ENCODE results near the gene CDK5RAP2.

Gene CDK5RAP2

DNA sequence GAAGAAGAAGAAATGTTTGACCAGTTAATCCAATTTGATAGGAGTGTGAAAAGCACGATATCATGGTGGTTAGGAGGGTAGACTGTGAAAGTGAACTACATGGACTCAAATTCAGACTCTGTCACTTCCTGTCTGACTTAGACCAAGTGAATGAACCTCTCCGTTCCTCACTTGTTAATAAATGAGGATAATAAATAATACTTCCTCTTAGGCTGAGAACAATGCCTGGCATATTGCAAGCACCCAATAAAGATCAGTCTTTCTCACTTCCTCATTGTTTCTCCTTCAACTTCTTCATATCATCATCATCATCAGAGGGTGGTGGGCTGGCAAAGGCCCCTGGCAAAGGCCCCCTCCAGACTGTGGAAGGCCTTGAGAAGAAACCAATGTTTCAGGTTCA lies 148.7 kb downstream of the CDK5RAP2 start:
- no peak for DNase-seq

DNA sequence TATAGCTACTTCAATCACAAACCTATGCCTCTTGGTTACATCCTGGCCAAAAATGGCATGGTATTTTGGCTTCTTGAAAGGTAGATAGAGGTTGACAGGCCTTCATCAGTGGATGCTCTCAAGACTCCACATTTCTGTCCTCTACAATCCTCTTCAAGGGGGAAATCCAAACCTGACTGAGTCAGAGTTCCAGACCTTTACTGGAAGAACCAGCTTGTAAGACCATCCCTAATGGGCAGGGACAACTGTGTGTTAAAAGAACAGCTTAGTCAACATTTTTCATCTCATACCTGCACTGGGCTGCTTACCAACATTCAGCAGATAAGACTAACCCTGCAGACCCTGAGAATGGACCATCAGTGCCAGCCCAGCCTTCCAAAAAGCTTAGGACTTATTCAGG lies 155.7 kb downstream of the CDK5RAP2 start:
- DNase-seq, result no peak

DNA sequence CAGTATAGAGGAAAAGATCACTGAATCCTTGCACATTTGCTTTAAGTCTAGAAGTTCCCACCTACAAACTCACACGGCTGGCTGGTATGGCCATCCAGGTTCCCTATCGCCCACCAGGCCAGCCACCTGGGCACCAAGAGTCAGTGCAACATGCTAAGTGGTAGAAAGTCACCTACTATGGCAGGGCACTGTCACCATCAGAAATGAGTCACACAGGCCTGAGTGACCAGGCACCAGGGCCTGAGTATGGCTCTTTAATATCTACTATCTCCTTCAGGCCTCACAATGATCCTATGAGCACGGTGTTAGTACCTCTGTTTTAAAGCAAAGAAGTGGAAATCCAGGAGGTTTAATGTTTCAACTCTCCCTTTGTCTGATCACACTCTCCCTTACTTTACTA lies 156.2 kb downstream of the CDK5RAP2 start:
- DNase-seq, result no peak

DNA sequence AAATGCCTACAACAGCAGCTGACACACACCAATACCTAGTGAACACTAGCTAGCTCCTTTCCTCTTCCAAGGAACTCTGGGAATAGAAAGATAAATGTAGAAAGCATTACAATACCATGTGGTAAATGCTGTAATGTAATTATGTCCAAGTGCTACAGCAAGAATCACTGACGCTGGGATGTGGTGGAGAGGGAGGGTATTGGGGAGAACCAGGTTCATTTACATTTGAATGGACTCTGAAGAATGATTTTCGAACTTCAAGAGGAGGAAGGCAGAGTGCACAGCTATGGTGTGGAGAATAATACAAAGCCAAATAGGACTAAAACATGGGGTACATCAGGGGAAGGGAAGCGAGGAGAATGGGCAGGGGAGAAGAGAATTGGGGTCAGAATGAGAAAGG lies 158.0 kb downstream of the CDK5RAP2 start:
- DNase-seq, result no peak

DNA sequence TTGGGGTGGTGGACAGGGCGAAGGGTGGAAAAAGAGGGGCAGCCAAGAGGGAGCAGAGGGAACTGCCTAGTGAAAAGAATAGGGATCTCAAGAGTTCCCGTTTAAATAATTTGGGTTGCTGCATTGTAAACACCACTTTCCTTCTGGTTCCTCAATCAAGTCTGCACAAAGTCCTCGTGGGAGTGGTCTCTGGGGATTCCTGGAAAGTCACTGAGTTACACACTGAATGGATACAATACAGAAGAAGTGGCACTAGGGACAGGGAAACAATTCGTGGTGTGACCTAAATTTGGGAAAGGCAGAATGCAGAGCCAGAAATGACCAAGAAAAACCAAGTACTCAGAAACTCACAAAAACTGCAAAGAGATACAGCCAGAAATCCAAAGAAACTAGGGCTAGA lies 161.7 kb downstream of the CDK5RAP2 start:
- no peak for DNase-seq

DNA sequence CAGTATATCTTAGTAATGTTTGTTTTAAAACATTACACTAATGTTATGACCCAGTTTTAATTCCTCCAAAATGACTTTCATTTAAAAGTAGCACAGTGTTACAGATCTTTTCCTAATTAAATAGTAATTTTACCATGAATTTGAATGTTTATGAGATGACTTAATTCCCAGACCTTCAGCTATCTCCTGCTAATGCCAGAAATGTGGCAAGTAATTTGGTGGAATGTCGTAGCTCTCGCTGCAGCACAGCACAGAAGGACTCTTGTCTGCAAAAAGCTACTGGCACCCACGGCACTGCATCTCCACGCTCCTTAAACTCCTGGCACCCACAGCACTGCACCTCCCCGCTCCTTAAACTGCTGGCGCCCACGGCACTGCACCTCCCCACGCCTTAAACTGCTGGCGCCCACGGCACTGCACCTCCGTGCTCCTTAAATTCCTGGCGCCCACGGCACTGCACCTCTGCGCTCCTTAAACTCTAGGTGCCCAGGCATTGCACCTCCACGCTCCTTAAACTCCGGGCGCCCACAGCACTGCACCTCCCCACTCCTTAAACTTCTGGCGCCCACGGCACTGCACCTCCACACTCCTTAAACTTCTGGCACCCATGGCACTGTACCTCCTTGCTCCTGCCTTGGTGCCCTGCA lies 163.1 kb downstream of the CDK5RAP2 start:
- DNase-seq, result no peak

DNA sequence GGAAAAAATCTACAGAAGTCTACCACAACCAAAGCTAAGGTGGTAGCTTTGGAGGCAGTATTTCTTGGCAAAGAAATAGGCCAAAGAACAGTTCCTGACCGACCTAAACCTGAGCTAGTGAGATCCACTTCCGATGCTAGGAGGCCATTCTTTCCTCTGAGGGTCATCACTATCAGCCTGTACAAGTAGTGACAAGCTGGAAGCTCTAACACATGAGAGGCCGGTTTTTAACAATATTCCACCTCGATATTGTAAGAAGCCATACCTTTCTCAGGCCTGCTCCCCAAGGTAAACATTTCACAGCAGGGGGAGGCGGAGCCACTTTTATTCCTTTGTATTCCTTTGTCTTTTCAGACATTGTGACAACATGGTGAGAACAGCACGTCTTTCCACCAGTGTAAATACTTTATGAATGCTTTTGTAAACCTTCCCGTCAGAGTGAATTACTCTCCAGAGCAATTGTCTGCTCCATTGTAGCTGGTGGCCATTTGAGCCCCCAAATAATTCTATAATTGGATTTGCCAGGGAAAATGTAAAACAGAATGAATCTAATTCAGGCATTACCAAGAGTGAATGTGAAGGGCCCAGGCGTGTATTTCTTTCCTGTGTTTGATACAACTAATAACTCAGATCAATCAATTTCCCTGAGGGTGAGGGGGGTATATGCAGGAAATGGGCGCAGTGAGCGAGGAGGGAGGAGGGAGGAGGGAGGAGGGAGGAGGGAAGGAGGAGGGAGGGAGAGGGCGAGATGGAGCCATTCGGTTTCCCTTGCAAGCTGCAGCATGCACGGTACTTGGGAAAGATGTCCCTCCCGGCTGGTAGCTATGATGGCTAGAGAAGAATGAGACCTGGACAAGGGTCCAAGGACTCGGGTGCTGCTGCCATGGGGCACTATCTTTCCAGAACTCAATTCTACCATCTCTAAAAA lies 166.6 kb downstream of the CDK5RAP2 start:
- no peak for DNase-seq

DNA sequence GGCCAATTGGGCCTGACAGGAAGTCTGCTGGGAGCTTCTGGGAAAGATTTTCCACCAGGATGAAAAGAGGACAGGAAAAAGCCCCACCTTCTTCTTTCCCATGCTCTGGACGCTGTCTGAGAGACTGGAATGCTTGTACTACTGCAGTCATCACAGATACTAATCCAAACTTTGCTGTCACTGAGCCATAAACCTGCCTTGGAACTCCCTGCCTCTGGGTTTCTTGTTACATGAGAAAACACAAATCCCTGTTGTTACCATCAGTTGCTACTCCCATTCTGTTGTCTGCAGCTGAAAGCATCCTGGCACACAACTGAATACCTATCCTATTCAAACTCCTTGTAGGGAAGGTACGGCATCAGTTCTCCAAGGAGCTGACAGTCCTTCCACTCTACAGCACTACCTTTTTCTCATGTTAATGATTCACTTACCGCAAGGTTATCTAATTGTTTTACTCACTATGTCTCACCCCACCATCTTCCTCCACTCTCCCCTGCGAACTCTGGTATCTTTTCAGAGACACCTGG lies 167.5 kb downstream of the CDK5RAP2 start:
- no peak for DNase-seq

DNA sequence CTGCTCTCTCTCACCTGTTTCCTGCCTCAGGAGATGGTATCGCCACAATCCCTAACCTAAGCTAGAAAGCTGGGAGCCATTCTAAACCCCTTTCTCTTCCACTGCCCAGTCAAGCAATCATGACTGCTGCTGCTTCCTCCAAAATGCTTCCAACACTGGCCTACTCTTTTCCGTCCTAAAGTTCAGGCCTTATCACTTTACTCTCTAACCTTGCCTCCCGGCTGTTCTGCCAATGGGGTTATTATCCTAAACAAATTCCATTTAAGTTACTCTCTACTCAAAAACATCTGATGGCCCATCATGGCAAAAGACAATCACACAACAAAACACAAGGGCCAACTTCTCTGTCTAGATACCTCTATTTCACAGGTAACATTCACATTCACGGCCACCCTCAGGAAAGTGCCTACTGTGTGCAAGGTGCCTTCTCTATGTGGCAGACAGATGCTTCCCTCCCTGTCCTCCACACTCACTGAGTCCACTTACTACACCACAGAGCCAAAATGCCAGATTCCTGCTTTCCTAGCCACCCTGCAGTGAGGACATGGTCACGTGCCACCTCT lies 168.0 kb downstream of the CDK5RAP2 start:
- no peak for DNase-seq

DNA sequence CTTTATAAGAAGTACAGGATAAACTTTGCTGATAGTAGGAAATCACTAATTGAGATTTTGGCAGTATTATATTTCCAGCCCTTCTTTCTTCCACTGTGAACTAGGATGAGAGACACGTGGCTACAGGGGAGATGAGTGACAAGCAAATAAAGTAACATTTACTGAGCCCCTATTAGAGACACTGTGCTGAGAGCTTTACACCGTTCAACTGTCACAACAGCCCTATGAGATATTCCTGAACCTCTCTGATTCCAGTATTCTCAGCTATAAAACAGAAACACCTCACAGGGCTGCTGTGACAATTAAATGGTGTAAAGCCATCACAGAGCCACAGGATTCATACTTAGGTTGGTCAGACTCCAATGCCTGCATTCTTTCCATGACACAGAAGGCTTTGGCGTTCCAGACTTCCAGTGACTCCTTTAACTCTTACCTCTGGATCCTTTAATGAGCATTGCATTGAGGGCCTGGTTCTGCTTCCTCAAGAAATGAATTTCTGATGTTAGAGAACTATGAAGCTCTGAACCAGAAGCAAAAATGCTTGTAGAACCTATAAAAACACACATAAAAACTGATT lies 169.0 kb downstream of the CDK5RAP2 start:
- no peak for DNase-seq

DNA sequence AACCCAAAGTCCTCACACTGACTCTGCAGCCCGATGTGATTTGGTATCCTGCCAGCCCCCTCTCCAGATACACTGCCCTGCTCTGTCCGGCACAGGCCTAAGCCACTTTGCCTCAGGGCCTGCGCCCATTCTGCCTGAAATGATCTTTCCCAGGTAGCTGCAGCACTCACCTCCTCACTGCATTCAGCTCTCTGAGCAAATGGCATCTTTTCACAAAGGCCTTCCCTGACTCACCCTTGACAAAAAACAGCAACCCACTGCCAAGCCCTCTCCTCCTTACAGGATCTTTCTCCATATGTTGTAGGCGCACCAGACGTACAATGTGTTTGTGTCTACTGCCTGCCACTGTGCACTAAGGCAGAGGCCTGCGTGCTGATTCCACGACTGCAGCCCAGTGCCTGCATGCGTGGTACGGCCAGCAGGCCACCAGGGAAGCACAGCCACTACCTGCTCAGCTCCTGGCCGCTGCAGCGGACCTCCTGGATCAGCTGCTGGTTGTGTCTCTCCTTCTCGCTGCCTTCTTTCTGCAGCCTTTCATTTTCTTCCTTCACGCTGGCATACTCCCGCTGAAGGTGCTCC lies 171.2 kb downstream of the CDK5RAP2 start:
- no peak for DNase-seq

DNA sequence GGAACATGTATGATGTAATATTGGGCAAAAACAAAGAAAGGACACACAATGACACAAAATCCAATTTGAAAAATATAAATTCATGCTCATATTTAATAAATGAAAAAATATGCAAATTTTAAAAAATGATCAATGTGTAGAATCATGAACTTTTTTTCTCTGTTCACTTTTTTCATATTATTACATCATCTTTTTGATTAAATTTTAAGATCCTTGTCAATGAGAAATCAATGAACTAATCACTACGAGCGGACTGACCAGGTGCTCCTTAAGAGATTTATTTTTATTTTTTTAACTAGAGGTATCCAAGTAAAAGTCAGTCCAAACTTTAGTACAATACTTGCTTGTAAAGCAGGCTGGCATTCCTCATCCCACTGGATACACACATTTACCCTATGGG lies 174.1 kb downstream of the CDK5RAP2 start:
- no peak for DNase-seq

DNA sequence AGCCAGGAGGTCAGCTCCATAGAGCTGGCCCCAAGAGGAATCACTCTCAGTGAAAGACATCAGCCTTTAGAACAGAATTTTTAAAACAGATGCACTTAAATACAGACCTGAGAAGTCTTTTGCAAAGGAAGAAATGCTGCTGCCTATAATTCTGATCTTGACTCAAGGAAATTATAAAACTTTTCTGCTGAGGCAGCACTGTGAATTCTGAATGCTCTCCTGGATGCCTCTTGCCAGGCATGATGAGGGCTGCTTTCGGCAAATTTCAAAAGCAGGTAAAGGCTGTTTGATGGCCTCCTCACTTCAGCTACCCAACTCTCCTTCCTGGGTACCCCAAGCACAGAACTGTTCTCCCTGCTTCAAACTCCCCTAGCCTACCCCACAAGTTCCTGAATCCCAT lies 174.8 kb downstream of the CDK5RAP2 start:
- no peak for DNase-seq

DNA sequence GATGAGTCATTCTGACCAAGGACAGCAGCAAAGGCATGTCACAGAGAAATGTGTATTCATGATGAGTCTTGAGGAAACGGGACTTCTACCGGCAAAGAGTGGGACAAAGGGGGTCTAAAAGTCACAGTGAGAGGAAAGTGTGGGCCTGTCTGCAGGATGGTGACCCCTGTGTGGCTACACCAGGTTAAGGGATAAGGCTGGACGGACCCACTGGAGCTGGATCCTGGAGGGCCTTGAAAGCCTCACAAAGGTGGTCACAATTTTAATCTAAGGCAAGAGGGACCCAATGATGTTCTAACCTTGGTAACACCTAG lies 176.5 kb downstream of the CDK5RAP2 start:
- DNase-seq, result no peak

DNA sequence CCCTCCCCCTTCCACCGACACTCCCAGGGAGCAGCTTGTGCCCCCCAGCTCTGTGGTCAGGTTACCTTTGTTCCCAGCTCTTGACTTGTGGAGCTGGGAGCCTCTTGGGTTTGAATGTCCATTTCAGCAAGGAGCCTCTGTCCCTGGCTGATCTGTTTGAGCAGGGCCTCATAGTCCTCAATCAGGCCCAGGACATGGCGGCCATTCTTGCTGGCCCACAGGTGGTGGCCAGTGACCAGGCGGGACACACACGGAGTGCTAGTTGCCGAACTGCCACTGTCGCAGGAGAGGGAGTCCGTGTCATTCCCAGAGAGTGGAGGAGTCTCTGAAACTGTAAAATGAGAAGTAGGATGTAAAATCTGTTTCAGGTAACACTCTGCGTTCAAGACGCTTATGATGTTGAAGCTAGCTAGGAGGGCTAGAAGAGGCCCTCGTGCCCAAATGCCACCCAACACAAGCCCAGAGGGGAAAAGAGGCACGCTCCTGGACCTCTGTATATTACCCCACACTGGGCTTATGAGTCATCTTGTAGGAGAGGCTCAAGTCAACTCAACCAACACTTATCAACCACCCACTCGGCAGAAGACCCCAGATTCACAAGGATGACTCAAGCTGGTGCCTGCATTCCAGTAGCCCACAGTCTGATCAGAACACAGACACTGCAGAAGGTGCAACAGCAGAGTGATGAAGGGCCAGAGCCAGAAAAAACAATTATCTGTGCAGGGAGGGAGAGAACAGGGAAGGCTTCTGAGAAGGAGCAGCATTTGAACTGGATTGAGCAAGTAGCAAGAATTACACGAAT lies 177.0 kb downstream of the CDK5RAP2 start:
- peak; percentile 92 for DNase-seq

DNA sequence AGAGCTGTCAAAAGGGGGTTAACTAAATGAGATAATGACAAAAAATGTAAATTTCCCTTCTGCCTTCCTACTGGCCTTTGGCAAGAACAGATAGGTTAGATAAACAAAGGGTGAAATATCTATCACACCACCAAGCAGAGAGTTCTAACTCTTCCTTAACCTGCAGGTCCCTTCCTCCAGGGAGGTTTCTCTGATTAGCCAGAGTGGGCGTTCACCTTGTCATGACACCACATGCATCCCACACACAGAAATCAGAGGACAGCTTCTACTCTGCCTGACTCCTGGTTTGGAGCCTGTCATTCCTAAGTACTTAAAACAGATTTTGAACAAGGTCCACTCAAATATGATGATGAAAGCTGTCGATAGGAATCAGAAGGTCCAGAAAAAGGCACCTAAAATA lies 180.0 kb downstream of the CDK5RAP2 start:
- DNase-seq, result no peak

DNA sequence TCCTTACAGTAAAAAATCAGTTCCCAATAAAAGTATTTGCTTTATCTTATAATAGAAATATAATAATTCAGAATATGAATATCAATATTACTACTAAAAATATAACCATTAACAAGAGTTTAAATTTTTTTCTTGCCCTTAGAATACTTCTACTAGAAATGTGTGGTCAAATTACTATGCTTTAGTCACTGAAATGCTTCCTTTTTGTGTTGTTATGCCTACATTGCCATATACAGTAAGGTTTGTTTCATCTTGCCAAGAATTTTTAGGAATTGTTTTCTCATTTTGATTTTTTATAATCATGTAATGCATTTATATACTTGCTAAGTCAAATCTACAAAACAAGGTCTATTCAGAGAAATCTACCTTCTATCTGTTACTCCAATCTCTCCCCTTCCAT lies 181.7 kb downstream of the CDK5RAP2 start:
- DNase-seq, result peak; percentile 17

DNA sequence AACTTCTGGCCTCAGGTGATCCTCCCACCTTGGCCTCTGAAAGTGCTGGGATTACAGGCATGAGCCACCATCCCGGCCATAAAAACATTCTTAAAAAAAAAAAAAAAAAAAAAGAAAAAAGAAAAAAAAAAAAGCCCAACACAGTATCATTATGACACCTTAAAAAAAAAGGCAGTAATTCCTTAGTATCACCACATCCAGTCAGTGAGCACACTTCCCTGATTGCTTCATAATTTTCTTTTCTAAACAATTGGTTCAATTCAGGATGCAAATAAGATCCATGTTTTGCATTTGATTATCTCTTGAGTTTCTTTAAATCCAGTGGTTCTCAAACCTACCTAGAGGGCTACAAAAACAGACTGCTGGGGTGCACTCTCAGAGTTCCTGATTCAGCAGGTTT lies 182.5 kb downstream of the CDK5RAP2 start:
- peak; percentile 53 for DNase-seq

DNA sequence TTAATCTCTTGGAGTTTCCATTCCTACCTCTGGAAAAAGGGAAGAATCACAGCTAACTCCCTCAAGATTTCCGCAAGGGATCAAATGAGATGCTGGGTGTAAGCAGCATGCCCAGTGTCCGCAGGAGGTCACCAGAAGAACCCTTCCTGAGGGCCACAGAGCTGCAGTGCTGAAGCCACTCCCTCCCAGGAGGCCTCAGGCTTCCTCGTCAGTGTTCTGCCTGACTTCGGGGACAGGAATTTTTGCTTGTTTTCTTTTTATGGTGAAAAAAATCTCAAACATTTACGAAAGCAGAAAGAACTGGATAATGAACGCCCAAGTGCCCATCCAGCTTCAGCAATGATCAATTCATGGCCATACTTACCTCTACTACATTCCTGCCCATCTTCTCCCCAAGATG lies 183.0 kb downstream of the CDK5RAP2 start:
- no peak for DNase-seq

DNA sequence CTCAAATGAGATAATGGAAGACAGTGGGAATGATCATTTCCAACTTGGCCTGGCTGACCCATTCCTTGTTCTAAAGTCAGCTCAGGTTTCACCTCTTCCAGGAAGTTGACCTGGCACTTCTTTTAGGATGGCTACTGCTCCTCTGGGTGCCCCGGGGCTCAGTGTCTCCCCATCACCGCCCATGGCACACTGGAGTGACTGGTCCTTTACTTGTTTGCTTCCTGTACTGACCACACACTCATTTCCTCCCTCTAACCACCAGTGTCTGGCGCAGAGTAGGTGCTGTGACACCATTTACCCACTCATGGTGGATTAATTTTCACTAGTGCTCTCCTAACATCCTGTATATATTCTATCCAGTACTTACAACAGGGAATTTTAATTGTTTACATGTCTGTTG lies 183.5 kb downstream of the CDK5RAP2 start:
- no peak for DNase-seq

DNA sequence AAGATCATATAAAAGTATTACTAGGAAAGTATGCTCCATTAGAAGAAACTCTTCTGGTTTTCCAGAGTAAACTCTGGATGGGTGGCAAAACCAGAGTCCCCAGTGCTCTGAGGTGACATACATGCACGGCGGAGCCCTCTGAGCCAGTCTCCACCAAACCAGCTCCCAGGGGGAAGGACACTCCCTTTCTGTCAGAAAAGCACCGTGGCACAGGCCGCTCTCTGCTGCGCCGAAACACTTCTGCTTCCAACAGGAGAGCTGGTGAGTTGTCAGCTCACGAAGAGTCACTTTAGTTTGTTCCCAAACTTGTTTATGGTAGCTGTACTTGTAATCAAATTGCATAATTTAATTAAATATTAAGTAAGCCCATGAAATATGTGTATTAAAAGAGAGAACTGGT lies 184.6 kb downstream of the CDK5RAP2 start:
- DNase-seq, result no peak

DNA sequence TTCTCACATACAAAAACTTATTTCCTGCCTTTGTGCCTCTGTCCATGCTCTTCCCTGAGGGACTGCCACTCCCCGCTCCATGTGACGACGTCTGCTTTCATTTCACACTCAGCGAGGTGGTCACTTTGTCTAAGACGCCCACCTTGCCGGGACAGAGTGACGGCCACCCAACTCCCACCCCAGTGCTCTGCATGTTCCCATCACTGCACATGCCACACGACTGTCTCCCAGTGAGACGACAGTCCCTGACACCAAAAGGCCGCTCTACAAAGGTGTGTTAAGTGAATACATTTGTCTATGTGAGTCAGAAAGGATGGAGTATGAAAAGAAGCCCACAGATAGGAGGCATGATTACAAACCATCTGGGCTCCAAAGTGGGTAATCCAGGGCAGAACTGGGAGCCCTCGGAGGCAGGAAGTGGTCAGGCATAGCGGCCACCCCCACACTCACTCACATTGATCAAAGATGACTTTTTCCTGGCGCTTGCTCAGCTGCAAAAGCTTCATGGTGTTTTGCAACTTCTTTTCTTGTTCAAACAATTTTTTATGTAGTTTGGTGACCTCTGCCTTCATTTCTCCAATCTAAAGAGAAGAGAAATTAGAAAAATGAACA lies 185.8 kb downstream of the CDK5RAP2 start:
- peak; percentile 97 for DNase-seq
